CD4-positive, CD25-positive, alpha-beta regulatory T cell (primary cell): Measurements from ENCODE around the gene RNF19B. TPM values are rescaled to one million over a fixed set of nuclear protein-coding genes. Genes with fewer than 3 reads are reported as not detected.

Experiments
- ATAC-seq, 2 donors: fragments of 150-1000 bp; cut with Tn5 transposase; one replicate each; pipeline ENCODE4 v1.10.0; 2021; ENCODE audit warnings: low read depth in 2 of 2, moderate number of reproducible peaks in 2 of 2, moderate library complexity in 1 of 2
- DNase-seq, 3 donors: peaks; one replicate each; pipeline versions ENCODE4 v3.0.0 to v3.0.0-alpha.2; 2012 to 2022; ENCODE audit warnings: mixed read lengths in 1 of 3
- H3K27ac ChIP-seq: one replicate; pipeline ENCODE4 v1.7.0; 2013; ENCODE audit warnings: mild to moderate bottlenecking, low read length; ENCODE audit not compliant: insufficient read depth, poor library complexity, severe bottlenecking
- H3K27me3 ChIP-seq: one replicate; pipeline ENCODE4 v1.7.0; 2013; ENCODE audit warnings: low read length; ENCODE audit not compliant: control insufficient read depth, insufficient read depth
- H3K36me3 ChIP-seq: one replicate; pipeline ENCODE4 v1.7.0; 2013; ENCODE audit warnings: mild to moderate bottlenecking, low read length, moderate library complexity; ENCODE audit not compliant: control insufficient read depth, insufficient read depth
- H3K4me1 ChIP-seq: 2 replicates; pipeline ENCODE4 v1.7.0; 2013; ENCODE audit warnings: mild to moderate bottlenecking, low read length; ENCODE audit not compliant: insufficient read depth, control insufficient read depth, poor library complexity, severe bottlenecking
- H3K4me3 ChIP-seq: one replicate; pipeline ENCODE4 v1.7.0; 2013; ENCODE audit warnings: low read depth, mild to moderate bottlenecking, low read length, moderate library complexity
- H3K9me3 ChIP-seq, 2 experiments: 1 replicate in 1 of 2; 2 replicates in 1 of 2; pipeline ENCODE4 v1.7.0; 2013; ENCODE audit warnings: low read length in 2 of 2, mild to moderate bottlenecking in 1 of 2, moderate library complexity in 1 of 2; ENCODE audit not compliant: control insufficient read depth in 2 of 2
- H3K27ac Mint-ChIP-seq, 3 donors: one replicate each; pipeline ENCODE4 v1.8.0; 2020 to 2022; ENCODE audit warnings: mild to moderate bottlenecking in 3 of 3, mixed read lengths in 3 of 3, moderate library complexity in 2 of 3
- H3K27me3 Mint-ChIP-seq: one replicate; pipeline ENCODE4 v1.8.0; 2022; ENCODE audit warnings: mild to moderate bottlenecking, mixed read lengths
- H3K36me3 Mint-ChIP-seq: one replicate; pipeline ENCODE4 v1.8.0; 2020; ENCODE audit warnings: mixed read lengths
- H3K4me1 Mint-ChIP-seq, 4 donors: one replicate each; pipeline ENCODE4 v1.8.0; 2020 to 2022; ENCODE audit warnings: mixed read lengths in 4 of 4, mild to moderate bottlenecking in 1 of 4
- H3K4me3 Mint-ChIP-seq, 4 donors: one replicate each; pipeline ENCODE4 v1.8.0; 2020 to 2022; ENCODE audit warnings: mild to moderate bottlenecking in 4 of 4, mixed read lengths in 4 of 4, moderate library complexity in 3 of 4
- H3K9me3 Mint-ChIP-seq, 7 donors: one replicate each; pipeline ENCODE4 v1.8.0; 2020 to 2022; ENCODE audit warnings: mixed read lengths in 7 of 7, mild to moderate bottlenecking in 3 of 7, moderate library complexity in 2 of 7
- polyA plus RNA-seq, 4 donors: library from polyadenylated mRNA; unstranded; fragments of 300-500 nt; fragmentation: Illumina TruSeq; gene quantifications; one replicate each; pipeline ENCODE4 v1.2.3, GENCODE V29; 2021
- total RNA-seq: library from RNA; stranded (reverse); gene quantifications from one replicate; pipeline ENCODE4 v1.2.3, GENCODE V29; 2022

The RNF19B gene
- total and polyA plus RNA-seq, 5 donors from 2014 or later = 2.0 to 44.9 (median 2.4) TPM

DNA sequence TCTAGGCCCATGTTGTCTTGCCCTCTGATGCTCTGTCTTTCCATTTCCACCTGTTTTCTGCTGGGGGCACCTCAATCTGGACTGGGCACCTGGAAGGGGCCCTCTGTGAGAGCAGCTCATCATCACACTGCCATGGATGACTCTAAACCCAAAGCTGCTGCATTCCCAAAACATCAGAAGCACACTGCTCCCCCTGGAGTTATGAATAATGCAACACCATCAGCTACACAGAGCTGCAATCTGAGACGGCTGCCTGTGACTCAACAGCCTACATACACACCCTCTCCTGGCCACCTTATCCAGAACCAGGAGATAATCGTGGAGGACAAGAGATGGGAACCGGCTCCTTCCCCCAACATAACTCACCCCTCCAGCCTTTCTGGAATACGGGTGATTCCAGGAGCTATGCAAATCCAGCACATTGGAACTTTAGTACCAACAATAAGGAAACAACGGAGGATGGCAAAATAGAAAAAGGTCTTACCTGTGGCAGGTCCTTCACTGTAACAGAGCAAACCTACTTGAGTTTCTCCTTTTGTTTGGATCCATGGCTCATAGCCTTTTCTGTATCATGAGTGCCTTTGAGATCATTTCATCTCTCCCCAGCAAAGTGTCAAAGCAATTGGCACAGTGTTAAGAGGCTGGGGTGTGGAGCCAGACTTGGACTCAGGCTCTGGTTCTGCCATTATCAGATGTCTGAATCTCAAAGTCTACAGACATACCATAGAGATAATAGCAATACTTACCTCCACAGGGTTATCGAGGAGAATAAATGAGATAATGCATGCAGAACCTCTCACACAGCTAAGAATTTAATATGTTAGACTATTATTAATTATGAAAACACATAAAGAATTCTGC is 42.8 kb upstream of the RNF19B start:
- H3K36me3 Mint-ChIP-seq = peaks cover 33% of the 10 kb centered on the region
- Histone ChIP-seq H3K4me3 (no peak overlapping the region), H3K9me3 (no peaks in the 10 kb centered on the region), H3K27ac (no peak overlapping the region), H3K36me3 (peaks cover 48% of the 10 kb centered on the region), H3K27me3 (no peaks in the 10 kb centered on the region), H3K4me1 (no peaks in the 10 kb centered on the region)
- H3K27me3 Mint-ChIP-seq = no peaks in the 10 kb centered on the region
- no peaks in the 10 kb centered on the region for H3K9me3 Mint-ChIP-seq
- DNase-seq (peak in 2 of 3 donors; percentile 21 to 34), ATAC-seq (peak; percentile 55 to 63)
- H3K4me3 Mint-ChIP-seq = no peak overlapping the region
- peaks cover 0 to 4% (median 0%) of the 10 kb centered on the region in 4 donors for H3K4me1 Mint-ChIP-seq
- peak overlapping the region in 1 of 3 donors; percentile 46 for H3K27ac Mint-ChIP-seq

DNA sequence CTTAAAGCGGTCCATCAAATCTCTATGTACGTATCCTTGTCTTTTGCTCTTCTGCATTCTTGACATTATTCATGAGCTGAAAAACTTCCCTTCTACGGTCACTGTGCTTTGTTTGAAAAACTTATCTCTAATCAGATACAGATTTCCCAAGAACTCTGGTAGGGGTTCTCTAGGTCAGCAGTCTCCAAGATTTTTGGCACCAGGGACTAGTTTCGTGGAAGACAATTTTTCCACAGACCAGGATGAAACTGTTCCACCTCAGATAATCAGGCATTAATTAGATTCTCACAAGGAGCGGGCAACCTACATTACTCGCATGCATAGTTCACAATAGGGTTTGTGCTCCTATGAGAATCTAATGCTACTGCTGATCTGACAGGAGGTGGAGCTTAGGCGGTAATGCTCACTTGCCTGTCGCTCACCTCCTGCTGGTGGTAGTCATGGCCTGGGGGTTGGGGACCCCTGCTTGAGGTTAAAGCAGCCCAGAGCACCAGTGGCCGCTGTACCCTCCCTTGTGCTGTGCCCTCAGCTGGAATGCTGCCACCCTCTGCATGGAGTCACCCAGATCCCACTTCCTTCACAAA is 41.3 kb upstream of the RNF19B start:
- peaks cover 0 to 6% (median under 1%) of the 10 kb centered on the region in 4 donors for H3K4me1 Mint-ChIP-seq
- peaks cover 18% of the 10 kb centered on the region for H3K36me3 Mint-ChIP-seq
- H3K27ac Mint-ChIP-seq = peak overlapping the region in 2 of 3 donors; percentile 20 to 68
- no peaks in the 10 kb centered on the region for H3K27me3 Mint-ChIP-seq
- H3K9me3 Mint-ChIP-seq = no peaks in the 10 kb centered on the region
- ATAC-seq (no peak), DNase-seq (no peak)
- Histone ChIP-seq H3K4me1 (no peaks in the 10 kb centered on the region), H3K36me3 (peaks cover 35% of the 10 kb centered on the region), H3K27me3 (no peaks in the 10 kb centered on the region), H3K4me3 (no peak overlapping the region), H3K27ac (no peak overlapping the region), H3K9me3 (no peaks in the 10 kb centered on the region)
- H3K4me3 Mint-ChIP-seq = no peak overlapping the region

DNA sequence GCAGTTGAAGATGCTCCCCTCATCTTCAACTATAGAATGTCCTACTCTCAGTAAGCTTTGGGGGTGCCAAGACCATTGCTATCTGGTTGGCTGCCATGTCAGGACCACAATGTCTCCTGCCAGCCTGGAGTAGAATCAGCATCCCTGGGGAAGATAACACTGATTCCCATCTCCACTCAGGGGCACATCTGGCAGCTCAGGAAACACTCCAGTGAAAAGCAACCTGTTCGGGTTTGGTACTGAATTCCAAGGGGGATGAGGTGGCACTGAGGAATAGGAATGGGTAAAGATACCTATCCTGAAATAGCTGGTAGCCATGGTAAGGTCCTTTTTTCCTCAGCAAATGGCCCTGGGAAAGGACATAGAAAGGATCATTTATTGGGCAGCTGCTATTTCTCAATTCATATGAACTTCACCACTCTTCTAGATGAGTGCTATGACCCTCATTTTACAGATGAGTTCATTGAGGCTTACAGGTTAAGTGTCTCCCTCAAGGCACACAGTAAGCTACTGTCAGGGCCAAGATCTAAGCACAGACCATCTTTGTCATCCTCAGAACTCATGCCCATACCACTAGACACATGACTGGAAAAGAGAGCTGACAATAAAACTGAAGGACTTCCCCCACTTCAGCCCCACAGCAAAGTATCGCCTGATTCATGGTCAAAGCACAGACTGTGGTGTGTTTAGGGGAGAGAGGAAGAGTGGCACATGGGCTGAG is 40.7 kb upstream of the RNF19B start:
- Mint-ChIP-seq H3K27me3 (no peaks in the 10 kb centered on the region), H3K27ac (peak overlapping the region; percentile 20 to 77 (median 55)), H3K36me3 (peaks cover 17% of the 10 kb centered on the region), H3K4me3 (no peak overlapping the region), H3K9me3 (no peaks in the 10 kb centered on the region), H3K4me1 (peaks cover 0 to 8% (median 2%) of the 10 kb centered on the region in 4 donors)
- no peak overlapping the region for H3K4me3 ChIP-seq
- H3K4me1 ChIP-seq = no peaks in the 10 kb centered on the region
- H3K27me3 ChIP-seq = no peaks in the 10 kb centered on the region
- ATAC-seq (no peak), DNase-seq (no peak)
- peaks cover 31% of the 10 kb centered on the region for H3K36me3 ChIP-seq
- no peak overlapping the region for H3K27ac ChIP-seq
- no peaks in the 10 kb centered on the region for H3K9me3 ChIP-seq

DNA sequence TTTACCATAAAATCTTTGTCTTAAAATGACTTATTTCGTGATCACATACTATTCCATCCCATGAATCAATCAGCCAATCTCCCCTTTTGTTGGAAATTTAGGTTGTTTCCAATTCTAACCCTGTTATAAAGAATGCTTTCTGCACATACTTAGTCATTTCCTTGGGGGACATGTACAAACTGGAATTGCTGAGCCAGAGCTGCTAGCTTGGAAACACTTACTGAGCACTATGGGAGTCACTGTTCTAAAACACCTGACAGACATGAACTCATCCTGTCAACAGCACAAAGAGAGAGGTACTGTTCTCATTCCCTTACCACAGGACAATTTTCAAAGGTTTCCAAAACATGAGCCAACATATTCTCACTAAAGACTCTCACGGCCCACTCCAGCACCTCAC is 40.0 kb upstream of the RNF19B start:
- H3K36me3 ChIP-seq = peaks cover 28% of the 10 kb centered on the region
- H3K4me3 ChIP-seq = no peak overlapping the region
- H3K27ac ChIP-seq = no peak overlapping the region
- no peak for DNase-seq
- Mint-ChIP-seq H3K27ac (peak overlapping the region in 1 of 3 donors; percentile 77), H3K27me3 (no peaks in the 10 kb centered on the region), H3K9me3 (no peaks in the 10 kb centered on the region), H3K4me3 (no peak overlapping the region), H3K4me1 (peaks cover 0 to 9% (median 3%) of the 10 kb centered on the region in 4 donors), H3K36me3 (peaks cover 17% of the 10 kb centered on the region)
- H3K27me3 ChIP-seq = no peaks in the 10 kb centered on the region
- ATAC-seq = no peak
- no peaks in the 10 kb centered on the region for H3K4me1 ChIP-seq
- no peaks in the 10 kb centered on the region for H3K9me3 ChIP-seq

DNA sequence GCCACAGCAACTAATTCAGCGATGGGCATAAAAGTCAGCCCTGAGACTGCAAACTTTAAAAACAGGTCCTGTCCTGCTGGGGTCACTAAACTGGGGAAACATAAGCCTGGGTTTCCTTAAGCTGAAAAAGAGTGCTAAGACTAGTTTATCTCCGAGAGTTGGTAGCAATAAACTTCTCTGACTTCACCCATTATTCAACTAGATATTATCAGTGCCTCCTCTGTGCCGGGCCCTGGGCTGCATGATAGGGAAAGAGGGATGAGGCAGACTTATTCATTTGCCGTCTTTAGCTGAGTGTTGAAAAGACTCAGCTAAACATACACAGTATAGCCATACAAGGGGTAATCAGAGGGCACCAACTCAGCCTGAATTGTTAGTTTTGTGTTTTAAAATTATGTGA is 39.0 kb upstream of the RNF19B start:
- ATAC-seq = no peak
- Histone ChIP-seq H3K27ac (no peak overlapping the region), H3K4me3 (no peak overlapping the region), H3K36me3 (peaks cover 18% of the 10 kb centered on the region), H3K4me1 (no peaks in the 10 kb centered on the region), H3K9me3 (no peaks in the 10 kb centered on the region), H3K27me3 (no peaks in the 10 kb centered on the region)
- H3K27me3 Mint-ChIP-seq = no peaks in the 10 kb centered on the region
- no peak overlapping the region for H3K27ac Mint-ChIP-seq
- peaks cover 0 to 9% (median 3%) of the 10 kb centered on the region in 4 donors for H3K4me1 Mint-ChIP-seq
- H3K36me3 Mint-ChIP-seq = peaks cover 14% of the 10 kb centered on the region
- no peaks in the 10 kb centered on the region for H3K9me3 Mint-ChIP-seq
- DNase-seq = no peak
- H3K4me3 Mint-ChIP-seq = no peak overlapping the region

DNA sequence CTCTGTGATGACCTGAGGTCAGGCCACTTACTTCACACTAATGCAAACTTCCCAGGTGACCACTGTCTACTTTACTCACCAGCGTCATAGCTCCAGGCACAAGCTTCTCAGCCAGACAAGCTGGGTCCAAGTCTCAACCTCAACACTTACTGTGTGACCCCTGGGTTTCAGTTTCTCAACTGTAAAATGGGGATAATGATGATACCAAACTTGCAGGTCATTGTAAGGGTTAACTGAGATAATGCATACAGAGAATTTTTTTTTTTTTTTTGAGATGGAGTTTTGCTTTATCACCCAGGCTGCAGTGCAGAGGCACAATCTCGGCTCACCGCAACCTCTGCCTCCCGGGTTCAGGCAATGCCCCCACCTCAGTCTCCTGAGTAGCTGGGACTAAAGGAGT is 37.4 kb upstream of the RNF19B start:
- no peaks in the 10 kb centered on the region for H3K9me3 Mint-ChIP-seq
- Histone ChIP-seq H3K27me3 (no peaks in the 10 kb centered on the region), H3K9me3 (no peaks in the 10 kb centered on the region), H3K4me1 (no peaks in the 10 kb centered on the region), H3K36me3 (peaks cover 3% of the 10 kb centered on the region), H3K27ac (no peak overlapping the region), H3K4me3 (no peak overlapping the region)
- H3K27ac Mint-ChIP-seq = peak overlapping the region in 1 of 3 donors; percentile 55
- peaks cover 0 to 19% (median 12%) of the 10 kb centered on the region in 4 donors for H3K4me1 Mint-ChIP-seq
- no peaks in the 10 kb centered on the region for H3K27me3 Mint-ChIP-seq
- H3K36me3 Mint-ChIP-seq = peaks cover 7% of the 10 kb centered on the region
- ATAC-seq (no peak), DNase-seq (no peak)
- no peak overlapping the region for H3K4me3 Mint-ChIP-seq

DNA sequence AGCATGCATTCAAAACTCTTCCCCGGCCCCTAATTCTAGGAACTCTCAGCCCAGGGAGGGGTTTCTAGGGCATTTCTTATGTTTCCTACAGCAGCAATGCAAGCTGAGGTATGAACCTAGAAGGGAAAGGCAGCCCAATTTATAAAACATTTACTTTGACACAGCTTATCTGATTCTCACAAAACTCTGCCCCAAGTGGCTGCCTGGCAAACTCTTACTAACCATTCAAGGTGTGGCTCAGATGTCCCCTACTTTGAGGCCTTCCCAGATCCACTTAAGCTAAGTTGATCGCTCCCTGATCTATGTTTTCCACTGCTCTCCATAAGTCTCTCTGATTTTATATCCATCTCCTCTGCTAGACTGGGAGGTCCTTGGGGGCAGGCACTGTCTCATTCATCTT is 36.7 kb upstream of the RNF19B start:
- Mint-ChIP-seq H3K36me3 (peaks cover 5% of the 10 kb centered on the region), H3K27ac (peak overlapping the region in 2 of 3 donors; percentile 57 to 67), H3K27me3 (no peaks in the 10 kb centered on the region), H3K4me3 (no peak overlapping the region), H3K4me1 (peaks cover 0 to 19% (median 12%) of the 10 kb centered on the region in 4 donors), H3K9me3 (no peaks in the 10 kb centered on the region)
- Histone ChIP-seq H3K27ac (no peak overlapping the region), H3K27me3 (no peaks in the 10 kb centered on the region), H3K9me3 (no peaks in the 10 kb centered on the region), H3K4me3 (no peak overlapping the region), H3K4me1 (no peaks in the 10 kb centered on the region), H3K36me3 (peaks cover 3% of the 10 kb centered on the region)
- DNase-seq (peak in 1 of 3 donors; percentile 39), ATAC-seq (no peak)
